IMR-90 (cell line): ENCODE data around the gene CCER1. TPM values are rescaled to one million over a fixed set of nuclear protein-coding genes. Genes with fewer than 3 reads are reported as not detected.

ENCODE experiments used
- ATAC-seq: fragments of 200-7000 bp; cut with Tn5 transposase; 2 replicates; pipeline ENCODE4 v1.9.1; 2020; ENCODE audit warnings: low read depth, mild to moderate bottlenecking, moderate library complexity
- BruUV-seq: library from RNA; stranded (reverse); fragments of 400-500 nt; replicated peaks from 2 replicates; lab custom pipeline; 2021; lab: Mats Ljungman, UMichigan
- CTCF ChIA-PET: fragments of 300-600 bp; formaldehyde crosslinking; extraction: SDS; loops from one replicate; lab custom pipeline; 2021; ENCODE audit warnings: antibody characterized with exemption; lab: Yijun Ruan, JAX
- POLR2A ChIA-PET: fragments of 300-600 bp; sonication (Branson Sonifier 250); formaldehyde crosslinking; loops from one replicate; lab custom pipeline; 2022; ENCODE audit warnings: antibody characterized with exemption; ENCODE audit not compliant: unreplicated experiment; lab: Charles Lee
- DNase-seq: peaks from one replicate; pipeline ENCODE4 v3.0.0; 2013
- H2AFZ ChIP-seq: replicated peaks from 2 replicates; pipeline ENCODE3; 2013; ENCODE audit warnings: low read length, mild to moderate bottlenecking; ENCODE audit not compliant: poor library complexity
- H2AK5ac ChIP-seq: 2 replicates; pipeline ENCODE4 v1.6.1; 2013; ENCODE audit warnings: low read depth, low read length, inconsistent platforms
- H2AK9ac ChIP-seq: replicated peaks from 2 replicates; pipeline ENCODE3; 2013; ENCODE audit warnings: mild to moderate bottlenecking, low read depth, low read length, moderate library complexity; ENCODE audit not compliant: poor library complexity
- H2BK120ac ChIP-seq: 2 replicates; pipeline ENCODE4 v1.6.1; 2013; ENCODE audit warnings: low read depth, low read length, inconsistent platforms
- H2BK15ac ChIP-seq: 3 replicates; pipeline ENCODE4 v1.6.1; 2013; ENCODE audit warnings: low read depth, low read length, inconsistent platforms
- H2BK20ac ChIP-seq: 2 replicates; pipeline ENCODE4 v1.6.1; 2013; ENCODE audit warnings: low read depth, mild to moderate bottlenecking, inconsistent platforms, low read length, moderate library complexity
- H2BK5ac ChIP-seq: 2 replicates; pipeline ENCODE4 v1.6.1; 2013; ENCODE audit warnings: mild to moderate bottlenecking, low read depth, low read length, inconsistent platforms; ENCODE audit not compliant: poor library complexity, severe bottlenecking
- H3K14ac ChIP-seq: replicated peaks from 2 replicates; pipeline ENCODE4 v1.6.1; 2013; ENCODE audit warnings: low read depth, low read length, inconsistent platforms
- H3K18ac ChIP-seq: 2 replicates; pipeline ENCODE4 v1.6.1; 2013; ENCODE audit warnings: low read depth, low read length, control low read depth
- H3K23ac ChIP-seq: 2 replicates; pipeline ENCODE4 v1.6.1; 2013; ENCODE audit warnings: low read depth, low read length, inconsistent platforms
- H3K27ac ChIP-seq: 2 replicates; pipeline ENCODE4 v1.5.1; 2013; ENCODE audit warnings: mild to moderate bottlenecking, control low read depth, low read length; ENCODE audit not compliant: insufficient read depth
- H3K27me3 ChIP-seq: 2 replicates; pipeline ENCODE4 v1.6.1; 2013; ENCODE audit warnings: low read length; ENCODE audit not compliant: control insufficient read depth, insufficient read depth
- H3K36me3 ChIP-seq: 2 replicates; pipeline ENCODE4 v1.6.1; 2013; ENCODE audit warnings: low read length, mixed read lengths; ENCODE audit not compliant: control insufficient read depth, insufficient read depth
- H3K4ac ChIP-seq: 2 replicates; pipeline ENCODE4 v1.6.1; 2013; ENCODE audit warnings: low read depth, low read length, inconsistent platforms
- H3K4me1 ChIP-seq: 2 replicates; pipeline ENCODE4 v1.6.1; 2013; ENCODE audit warnings: low read length, mixed read lengths; ENCODE audit not compliant: control insufficient read depth, insufficient read depth
- H3K4me2 ChIP-seq: 2 replicates; pipeline ENCODE4 v1.6.1; 2013; ENCODE audit warnings: low read depth, mild to moderate bottlenecking, control low read depth, low read length, moderate library complexity
- H3K4me3 ChIP-seq: 2 replicates; pipeline ENCODE4 v1.5.1; 2013; ENCODE audit warnings: low read depth, mild to moderate bottlenecking, control low read depth, low read length, moderate library complexity; ENCODE audit not compliant: insufficient read depth
- H3K56ac ChIP-seq: 2 replicates; pipeline ENCODE4 v1.6.1; 2013; ENCODE audit warnings: low read length, inconsistent platforms; ENCODE audit not compliant: insufficient read depth; ENCODE audit errors: extremely low read depth
- H3K79me1 ChIP-seq, 2 experiments: 2 replicates each; pipeline ENCODE4 v1.6.1; 2013; ENCODE audit warnings: low read length in 2 of 2, inconsistent platforms in 1 of 2, low read depth in 1 of 2
- H3K9ac ChIP-seq: 2 replicates; pipeline ENCODE4 v1.6.1; 2013; ENCODE audit warnings: low read depth, low read length, control low read depth
- H3K9me1 ChIP-seq: 2 replicates; pipeline ENCODE4 v1.6.1; 2013; ENCODE audit warnings: low read length, inconsistent platforms; ENCODE audit not compliant: insufficient read depth
- H3K9me3 ChIP-seq: 2 replicates; pipeline ENCODE4 v1.6.1; 2013; ENCODE audit warnings: low read length; ENCODE audit not compliant: control insufficient read depth, insufficient read depth
- H4K20me1 ChIP-seq: 2 replicates; pipeline ENCODE4 v1.6.1; 2013; ENCODE audit warnings: low read length, inconsistent platforms; ENCODE audit not compliant: insufficient read depth
- H4K5ac ChIP-seq: 2 replicates; pipeline ENCODE4 v1.6.1; 2013; ENCODE audit warnings: mild to moderate bottlenecking, low read depth, low read length, control low read depth
- H4K8ac ChIP-seq, 2 experiments: 2 replicates each; pipeline ENCODE4 v1.6.1; 2013; ENCODE audit warnings: low read depth in 2 of 2, low read length in 2 of 2, control low read depth in 1 of 2, inconsistent platforms in 1 of 2
- H4K91ac ChIP-seq: 2 replicates; pipeline ENCODE4 v1.6.1; 2013; ENCODE audit warnings: low read depth, low read length, inconsistent platforms; ENCODE audit not compliant: insufficient read depth
- CEBPB ChIP-seq: IDR thresholded peaks from 2 replicates; pipeline ENCODE4 v1.6.1; 2012; ENCODE audit warnings: low read depth, low read length, improper control_type of control experiment
- CTCF ChIP-seq: conservative IDR thresholded peaks from 2 replicates; pipeline ENCODE4 v1.5.1; 2012; ENCODE audit warnings: mild to moderate bottlenecking, low read depth, low read length, improper control_type of control experiment
- FOS ChIP-seq: fragments of 150-350 bp; IDR thresholded peaks from 2 replicates; pipeline ENCODE4 v1.6.1; 2016; ENCODE audit warnings: low read depth, low read length
- MAZ ChIP-seq: IDR thresholded peaks from 2 replicates; pipeline ENCODE4 v1.6.1; 2012; ENCODE audit warnings: low read depth, mild to moderate bottlenecking, low read length, improper control_type of control experiment, moderate library complexity, borderline replicate concordance
- MXI1 ChIP-seq: IDR thresholded peaks from 2 replicates; pipeline ENCODE4 v1.6.1; 2012; ENCODE audit warnings: low read depth, mild to moderate bottlenecking, low read length, moderate library complexity, borderline replicate concordance
- POLR2A ChIP-seq: IDR thresholded peaks from 2 replicates; pipeline ENCODE4 v1.6.1; 2012; ENCODE audit warnings: mild to moderate bottlenecking, low read depth, low read length
- RAD21 ChIP-seq: IDR thresholded peaks from 2 replicates; pipeline ENCODE4 v1.6.1; 2012; ENCODE audit warnings: low read length, improper control_type of control experiment
- RFX5 ChIP-seq: IDR thresholded peaks from 2 replicates; pipeline ENCODE4 v1.8.0; 2012; ENCODE audit warnings: low read depth, mild to moderate bottlenecking, low read length, moderate library complexity
- SMC3 ChIP-seq: fragments of 150-350 bp; IDR thresholded peaks from 2 replicates; pipeline ENCODE4 v1.6.1; 2016; ENCODE audit warnings: low read depth, mild to moderate bottlenecking, antibody characterized with exemption, low read length, moderate library complexity
- WGBS, 2 experiments: methylation state at CpG; one replicate each; pipeline versions ENCODE4 v1.1.5 to v1.1.7; 2013; ENCODE audit warnings: missing lambda C conversion rate in 2 of 2; ENCODE audit not compliant: insufficient read length in 1 of 2; ENCODE audit errors: extremely low coverage in 2 of 2; 5-methylcytosine and 5-hydroxymethylcytosine counted together
- dilution Hi-C: fragments of 300-500 bp; cut with HindIII; formaldehyde crosslinking; loops from one replicate; pipeline ENCODE4 v1.14.3; 2018; ENCODE audit warnings: low sequenced_read_pairs; ENCODE audit not compliant: unreplicated experiment
- in situ Hi-C: fragments of 300-500 bp; cut with MboI; formaldehyde crosslinking; loops from 3 replicates; pipeline ENCODE4 v1.14.3; 2019; ENCODE audit warnings: low sequenced_read_pairs, inconsistent platforms, mixed read lengths
- intact Hi-C: fragments of 100-400 bp; cut with micrococcal nuclease; formaldehyde crosslinking; loops from 2 replicates; pipeline ENCODE4 v1.10.0; 2022
- polyA plus RNA-seq, 3 experiments: library from polyadenylated mRNA; depleted of rRNA; stranded (reverse); fragments of >200 nt; gene quantifications; 2 replicates each; pipeline ENCODE4 v1.2.3, GENCODE V29; 2012; ENCODE audit warnings: low replicate concordance in 1 of 3
- total RNA-seq: library from RNA; depleted of rRNA; stranded (reverse); fragments of >200 nt; gene quantifications from 2 replicates; pipeline ENCODE4 v1.2.3, GENCODE V29; 2012

CCER1 gene
- total and polyA plus RNA-seq, 2 of the 4 experiments (the other 2 are of a cell fraction) = not detected

- H3K9me3 ChIP-seq = no peaks in the 10 kb centered on the region
- H3K4me1 ChIP-seq = peaks cover 4% of the 10 kb centered on the region; the same call in 1 of the 2 replicates
- H3K4ac ChIP-seq = no peak overlapping the region
- no peak overlapping the region for H3K27ac ChIP-seq
- H3K36me3 ChIP-seq = no peaks in the 10 kb centered on the region
- ChIA-PET POLR2A (no interaction called here), CTCF (interaction anchor here (0.6 to 2.2 kb wide), 4 partner anchors 31 to 1559 kb away, joined by 3 to 9 read pairs (median 4); no protein-coding TSS in a partner anchor)
- H4K20me1 ChIP-seq = no peaks in the 10 kb centered on the region
- no peak overlapping the region for H4K5ac ChIP-seq
- no peak overlapping the region for H2BK15ac ChIP-seq
- BruUV-seq = no TSS peak
- no peak overlapping the region for H3K4me2 ChIP-seq
- H3K56ac ChIP-seq = no peak overlapping the region
- no peak overlapping the region for H2AK9ac ChIP-seq
- dilution Hi-C loops = no loop called here
- H2AK5ac ChIP-seq = no peak overlapping the region
- intact Hi-C loops = loop anchor here (2.0 kb wide), 2 partner anchors 1232 to 1398 kb away; partner anchors contain the start of gene ATP2B1
- no peak overlapping the region for H2BK120ac ChIP-seq
- ATAC-seq (peak; percentile 84), DNase-seq (peak; percentile 76)
- no peaks in the 10 kb centered on the region for H3K27me3 ChIP-seq
- peaks cover 3% of the 10 kb centered on the region; the same call in 1 of the 2 replicates for H3K9me1 ChIP-seq
- H2AFZ ChIP-seq = no peak overlapping the region
- H3K9ac ChIP-seq = no peak overlapping the region
- H3K14ac ChIP-seq = no peak overlapping the region
- no peaks in the 10 kb centered on the region for H3K79me1 ChIP-seq
- TF ChIP-seq RFX5 = no peak
- no peak for TF ChIP-seq MXI1
- peak; percentile 69; the same call in 1 of the 2 replicates for TF ChIP-seq CEBPB
- no peak for TF ChIP-seq POLR2A
- peak; percentile 82 for TF ChIP-seq RAD21
- TF ChIP-seq SMC3 = peak; percentile 57
- TF ChIP-seq FOS = no peak
- TF ChIP-seq MAZ = no peak
- TF ChIP-seq CTCF = peak; percentile 83
- H3K4me3 ChIP-seq = no peak overlapping the region
- WGBS, 2 experiments = no CpG with 5 or more reads among the region's 3 CpGs
- no peak overlapping the region for H3K23ac ChIP-seq
- no peak overlapping the region for H2BK20ac ChIP-seq
- H4K8ac ChIP-seq = no peak overlapping the region
- in situ Hi-C loops = no loop called here
- H4K91ac ChIP-seq = no peak overlapping the region
- H3K18ac ChIP-seq = no peak overlapping the region
- no peak overlapping the region for H2BK5ac ChIP-seq
These were observed 14.0 kb downstream of the CCER1 start for GRCh38 chr12:90940872-90941499.
